Heart left ventricle (tissue), 13 donors: ENCODE measurements around the gene SYNGAP1.
A peak's percentile ranks its signal among the peaks of the same experiment; 100 is the strongest.

Experiments
- CTCF ChIP-seq, 12 donors: fragments of 200-600 bp; sonication (generic) in 4 of 12; IDR thresholded peaks; one replicate each; pipeline versions ENCODE4 v1.5.0 to v1.8.0; 2018 to 2022; ENCODE audit warnings: antibody characterized with exemption in 12 of 12, mild to moderate bottlenecking in 5 of 12
- POLR2A ChIP-seq, 2 donors: fragments of 450-650 bp; IDR thresholded peaks; one replicate each; pipeline ENCODE4 v1.6.1; 2017; ENCODE audit warnings: antibody characterized with exemption in 2 of 2, mild to moderate bottlenecking in 2 of 2, moderate library complexity in 2 of 2
- donor health status: ischemic (EF 13 %, LVEDD 7.1; RV severe dilation, severe dysfunction).
- donor health status: DM: no; HTN: yes; CAD: no.
- donor health status: DM: no; HTN: no; CAD: no.
- donor health status: ischemic (EF 25% LVEDD 6.9; RV normal size, moderate dysfunction).
- donor health status: ischemic (EF 25% LVEDD 5.7; RV mildly dilated, moderate dysfunction).
- donor health status: ischemic (EF 35%, LVEDD 5.7; RV mildly dilated, moderate dysfunction).
- donor health status: nonischemic (EF 11% LVEDD 7.7; RV severe dilation, severe dysfunction).
- donor health status: DM: yes; HTN: yes; CAD: no.
- donor health status: PGD.
- donor health status: ischemic (EF 29% LVEDD 5.4; RV normal size, mild dysfunction).
- donor health status: nonischemic (EF 23%, LVEDD 6.1; RV moderate dilation, normal function).

GRCh38 chr6:33428224-33428965 is 8.5 kb downstream of the SYNGAP1 start:
- TF ChIP-seq CTCF (IDR thresholded peaks at IDR 0.05) (peak in 4 of 12 donors; percentile 5 to 17 (median 13)), POLR2A (IDR thresholded peaks at IDR 0.05) (no peak)
